Ascending aorta (tissue), 2 donors: ENCODE measurements around the gene SH3BGRL2. TPM values are rescaled to one million over a fixed set of nuclear protein-coding genes. Genes with fewer than 3 reads are reported as not detected.

Experiments used
- DNase-seq, 2 donors: peaks; one replicate each; pipeline ENCODE4 v3.0.0-alpha.2; 2019; ENCODE audit warnings: low spot score in 2 of 2
- H3K27ac ChIP-seq, 2 donors: fragments of 200-600 bp; sonication (generic); one replicate each; pipeline ENCODE4 v1.5.1; 2016 to 2017; ENCODE audit warnings: mild to moderate bottlenecking in 1 of 2
- H3K27me3 ChIP-seq: fragments of 200-600 bp; sonication (generic); one replicate; pipeline ENCODE4 v1.5.1; 2017
- H3K36me3 ChIP-seq, 2 donors: fragments of 200-600 bp; sonication (generic); one replicate each; pipeline ENCODE4 v1.5.1; 2016
- H3K4me1 ChIP-seq, 2 donors: fragments of 200-600 bp; sonication (generic); one replicate each; pipeline ENCODE4 v1.5.1; 2016 to 2017; ENCODE audit warnings: mild to moderate bottlenecking in 1 of 2
- H3K4me3 ChIP-seq, 2 donors: fragments of 200-600 bp; sonication (generic); one replicate each; pipeline ENCODE4 v1.5.1; 2016 to 2017; ENCODE audit warnings: mild to moderate bottlenecking in 1 of 2
- H3K9me3 ChIP-seq, 2 donors: fragments of 200-600 bp; sonication (generic); one replicate each; pipeline ENCODE4 v1.5.1; 2016
- intact Hi-C: fragments of 100-400 bp; cut with DNase I; formaldehyde crosslinking; loops from one replicate; pipeline ENCODE4 v1.15.1; 2023
- total RNA-seq: library from RNA; depleted of rRNA; stranded (reverse); fragments of >200 nt; gene quantifications from one replicate; pipeline ENCODE4 v1.1.0, GENCODE V29; 2016
- TF ChIP-seq, protein P1 (sequence below), 3 experiments: fragments of 200-600 bp in 2 of 3; fragments of 450-650 bp in 1 of 3; sonication (generic) in 2 of 3; IDR thresholded peaks; one replicate each; pipeline ENCODE4 v1.5.1; 2016 to 2019; ENCODE audit warnings: antibody characterized with exemption in 3 of 3, mild to moderate bottlenecking in 1 of 3, moderate library complexity in 1 of 3

The SH3BGRL2 gene
- total RNA-seq = 73.0 TPM

DNA sequence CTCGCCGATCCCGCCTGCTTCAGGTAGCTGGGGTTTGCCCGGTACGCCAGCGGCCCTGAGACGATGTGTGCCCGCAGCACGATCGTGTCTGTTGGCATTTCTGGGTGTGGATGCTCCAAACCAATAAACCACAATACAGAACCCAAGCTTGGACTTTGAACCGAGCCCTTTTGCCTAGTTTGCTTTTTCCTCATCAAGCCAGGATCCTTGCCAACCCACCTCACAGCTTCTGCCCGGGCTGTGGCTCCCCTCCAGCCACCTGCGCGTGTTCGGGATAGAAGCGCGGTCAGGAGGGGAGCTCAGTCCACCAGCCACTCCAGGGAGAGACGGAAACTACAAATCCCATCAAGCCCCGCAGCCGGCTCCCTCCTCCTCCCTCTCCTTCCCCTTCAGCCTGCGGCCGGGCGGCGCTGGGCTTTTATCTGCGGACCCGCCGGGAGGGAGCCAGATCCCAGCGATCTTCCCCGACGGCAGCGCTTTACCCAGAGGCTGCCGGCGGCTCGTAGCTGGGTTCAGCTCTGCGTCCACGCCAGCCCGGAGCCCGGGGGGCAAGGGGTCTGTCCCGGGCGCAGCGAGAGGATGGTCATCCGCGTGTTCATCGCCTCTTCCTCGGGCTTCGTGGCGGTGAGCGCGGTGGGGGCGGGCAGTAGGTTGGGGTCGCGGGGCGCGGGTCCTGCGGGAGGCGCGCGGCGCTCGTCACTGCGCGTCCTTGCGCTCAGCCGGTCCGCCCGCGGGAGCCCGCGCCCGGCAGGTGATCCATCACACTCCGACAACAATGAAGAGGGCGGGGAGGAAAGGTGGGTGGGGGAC, at the start of gene SH3BGRL2:
Gene SH3BGRL2, plus strand, starts transcription at position 447 of the 810 bp plus-strand sequence. Its CDS starts 133 bp downstream, at position 580.
- TF ChIP-seq, protein P1, sequence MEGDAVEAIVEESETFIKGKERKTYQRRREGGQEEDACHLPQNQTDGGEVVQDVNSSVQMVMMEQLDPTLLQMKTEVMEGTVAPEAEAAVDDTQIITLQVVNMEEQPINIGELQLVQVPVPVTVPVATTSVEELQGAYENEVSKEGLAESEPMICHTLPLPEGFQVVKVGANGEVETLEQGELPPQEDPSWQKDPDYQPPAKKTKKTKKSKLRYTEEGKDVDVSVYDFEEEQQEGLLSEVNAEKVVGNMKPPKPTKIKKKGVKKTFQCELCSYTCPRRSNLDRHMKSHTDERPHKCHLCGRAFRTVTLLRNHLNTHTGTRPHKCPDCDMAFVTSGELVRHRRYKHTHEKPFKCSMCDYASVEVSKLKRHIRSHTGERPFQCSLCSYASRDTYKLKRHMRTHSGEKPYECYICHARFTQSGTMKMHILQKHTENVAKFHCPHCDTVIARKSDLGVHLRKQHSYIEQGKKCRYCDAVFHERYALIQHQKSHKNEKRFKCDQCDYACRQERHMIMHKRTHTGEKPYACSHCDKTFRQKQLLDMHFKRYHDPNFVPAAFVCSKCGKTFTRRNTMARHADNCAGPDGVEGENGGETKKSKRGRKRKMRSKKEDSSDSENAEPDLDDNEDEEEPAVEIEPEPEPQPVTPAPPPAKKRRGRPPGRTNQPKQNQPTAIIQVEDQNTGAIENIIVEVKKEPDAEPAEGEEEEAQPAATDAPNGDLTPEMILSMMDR (IDR thresholded peaks at IDR 0.05) = no peak
- peak; percentile 9 to 77 for DNase-seq
- Histone ChIP-seq H3K27ac (peak within 1 kb of the TSS in 1 of 2 donors; percentile 19), H3K4me1 (peaks cover 0 to 10% of the 10 kb centered on the region in 2 donors), H3K36me3 (no peaks in the 10 kb centered on the region), H3K4me3 (peak within 1 kb of the TSS; percentile 84 to 93), H3K27me3 (no peaks in the 10 kb centered on the region), H3K9me3 (no peaks in the 10 kb centered on the region)
- intact Hi-C loops = no loop called here

DNA sequence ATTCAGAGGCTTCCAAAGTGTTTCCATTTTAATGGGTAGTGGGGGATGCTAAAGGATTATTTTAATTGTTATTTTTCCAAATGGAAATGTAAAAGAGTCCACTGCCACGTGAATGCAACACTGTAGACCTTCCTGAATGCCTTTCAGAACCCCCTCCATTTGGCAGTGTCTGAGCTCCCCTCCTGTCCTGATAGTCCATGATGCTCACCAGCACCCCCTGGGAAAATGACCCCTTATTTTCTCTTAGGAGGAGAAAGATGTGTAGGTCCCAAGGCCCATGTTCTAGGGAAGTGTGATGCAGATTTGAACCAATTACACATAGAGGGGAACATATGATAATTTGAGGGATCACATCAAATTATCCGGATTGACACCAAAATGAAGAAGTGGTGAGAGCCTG, 46.8 kb upstream of the SH3BGRL2 start:
- no peak for DNase-seq
- H3K36me3 ChIP-seq = no peaks in the 10 kb centered on the region
- H3K4me3 ChIP-seq = no peak overlapping the region
- H3K27ac ChIP-seq = no peak overlapping the region
- intact Hi-C loops = no loop called here
- H3K4me1 ChIP-seq = no peaks in the 10 kb centered on the region
- no peaks in the 10 kb centered on the region for H3K27me3 ChIP-seq
- H3K9me3 ChIP-seq = no peaks in the 10 kb centered on the region
- TF ChIP-seq, protein P1 (IDR thresholded peaks at IDR 0.05) = no peak

DNA sequence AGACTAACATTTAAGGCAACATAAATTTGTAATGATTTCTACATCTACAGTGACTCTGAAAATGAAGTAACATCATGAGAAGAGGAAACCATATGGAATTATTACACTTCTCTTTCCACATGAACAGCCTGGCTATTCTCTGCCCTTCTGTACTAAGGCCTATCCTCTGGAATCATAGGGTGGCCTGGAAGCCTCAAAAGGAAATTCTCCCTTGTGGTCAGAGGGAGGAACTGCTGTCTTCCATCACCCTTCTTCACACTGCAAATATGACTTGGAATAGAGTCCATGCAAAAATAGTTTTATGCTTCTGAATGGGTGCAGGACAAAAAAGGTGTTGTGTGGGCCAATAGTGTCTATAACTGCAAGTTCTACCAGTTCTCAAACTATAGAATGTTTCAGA, 44.6 kb upstream of the SH3BGRL2 start:
- Histone ChIP-seq H3K9me3 (no peaks in the 10 kb centered on the region), H3K4me3 (no peak overlapping the region), H3K27me3 (no peaks in the 10 kb centered on the region), H3K4me1 (no peaks in the 10 kb centered on the region), H3K27ac (no peak overlapping the region), H3K36me3 (no peaks in the 10 kb centered on the region)
- DNase-seq = no peak
- TF ChIP-seq, protein P1 (IDR thresholded peaks at IDR 0.05) = no peak
- intact Hi-C loops = no loop called here

DNA sequence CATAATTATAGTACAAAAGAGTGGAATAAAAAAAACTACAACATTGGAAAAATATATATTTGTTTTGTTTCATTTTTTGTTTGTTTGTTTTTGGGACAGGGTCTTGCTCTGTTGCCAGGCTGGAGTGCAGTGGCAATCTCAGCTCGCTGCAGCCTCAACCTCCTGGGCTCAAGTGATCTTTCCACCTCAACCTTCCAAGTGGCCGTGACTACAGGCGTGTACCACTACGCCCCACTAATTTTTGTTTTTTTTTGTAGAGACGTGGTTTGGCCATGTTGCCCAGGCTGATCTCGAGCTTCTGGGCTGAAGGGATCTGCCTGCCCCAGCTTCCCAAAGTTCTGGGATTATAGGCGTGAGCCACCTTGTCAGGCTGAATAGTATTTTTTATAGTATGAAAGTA, 41.4 kb upstream of the SH3BGRL2 start:
- Histone ChIP-seq H3K27ac (no peak overlapping the region), H3K36me3 (no peaks in the 10 kb centered on the region), H3K4me3 (no peak overlapping the region), H3K9me3 (no peaks in the 10 kb centered on the region), H3K4me1 (no peaks in the 10 kb centered on the region), H3K27me3 (no peaks in the 10 kb centered on the region)
- intact Hi-C loops = no loop called here
- no peak for DNase-seq
- TF ChIP-seq, protein P1 (IDR thresholded peaks at IDR 0.05) = no peak

DNA sequence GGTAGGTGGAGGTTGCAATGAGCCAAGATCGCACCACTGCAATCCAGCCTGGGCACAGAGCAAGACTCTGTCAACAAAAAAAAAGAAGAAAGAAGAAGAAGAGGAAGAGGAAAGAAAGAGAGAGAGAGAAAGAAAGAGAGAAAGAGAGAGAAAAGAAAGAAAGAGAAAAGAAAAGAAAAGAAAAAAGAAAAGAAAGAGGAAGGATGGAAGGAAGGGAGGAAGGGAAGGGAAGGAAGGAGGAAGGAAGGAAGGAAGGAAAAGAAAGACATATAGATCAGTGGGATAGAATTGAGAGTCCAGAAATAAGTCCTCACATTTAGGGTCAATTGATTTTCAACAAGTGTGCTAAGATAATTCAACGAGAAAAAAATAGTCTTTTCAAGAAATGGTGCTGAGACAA, 34.0 kb upstream of the SH3BGRL2 start:
- no peaks in the 10 kb centered on the region for H3K27me3 ChIP-seq
- H3K4me3 ChIP-seq = no peak overlapping the region
- DNase-seq = no peak
- H3K4me1 ChIP-seq = no peaks in the 10 kb centered on the region
- H3K36me3 ChIP-seq = no peaks in the 10 kb centered on the region
- H3K9me3 ChIP-seq = no peaks in the 10 kb centered on the region
- intact Hi-C loops = no loop called here
- H3K27ac ChIP-seq = no peak overlapping the region
- TF ChIP-seq, protein P1 (IDR thresholded peaks at IDR 0.05) = no peak
